ENCODE measurements around the gene GAPDH. TPM values are rescaled to one million over a fixed set of nuclear protein-coding genes. Genes with fewer than 3 reads are reported as not detected.

GAPDH gene
- total RNA-seq, 2 donors from 2014 or later, result 4,693 to 5,476 TPM

- Histone ChIP-seq H3K9me3 (no peaks in the 10 kb centered on the region), H3K4me3 (peak overlapping the region; percentile 84 to 97), H3K27me3 (no peaks in the 10 kb centered on the region), H3K36me3 (peaks cover 55% of the 10 kb centered on the region), H3K4me1 (peaks cover 0 to 49% of the 10 kb centered on the region in 2 donors), H3K27ac (peak overlapping the region; percentile 97 to 99)
- no peak for TF ChIP-seq CTCF (IDR thresholded peaks at IDR 0.05)
- DNase-seq (ENCODE audit: low spot score), result peak; percentile 80
These were observed 2.0 kb upstream of the GAPDH start for GRCh38 chr12:6532051-6532926.

GRCh38 chr12:6532927-6533652 is 1.2 kb upstream of the GAPDH start:
- peaks cover 0 to 57% of the 10 kb centered on the region in 2 donors for H3K4me1 ChIP-seq
- H3K36me3 ChIP-seq, result peaks cover 55% of the 10 kb centered on the region
- no peaks in the 10 kb centered on the region for H3K9me3 ChIP-seq
- peak overlapping the region; percentile 97 to 99 for H3K27ac ChIP-seq
- TF ChIP-seq CTCF (IDR thresholded peaks at IDR 0.05), result no peak
- H3K4me3 ChIP-seq, result peak overlapping the region; percentile 84 to 97
- H3K27me3 ChIP-seq, result no peaks in the 10 kb centered on the region
- peak; percentile 79 for DNase-seq (ENCODE audit: low spot score)

GRCh38 chr12:6533653-6533922 is 729 bp upstream of the GAPDH start:
- Histone ChIP-seq H3K4me3 (peak overlapping the region; percentile 84 to 97), H3K27ac (peak overlapping the region; percentile 97 to 99), H3K27me3 (no peaks in the 10 kb centered on the region), H3K4me1 (peaks cover 0 to 62% of the 10 kb centered on the region in 2 donors), H3K36me3 (peaks cover 55% of the 10 kb centered on the region), H3K9me3 (no peaks in the 10 kb centered on the region)
- TF ChIP-seq CTCF (IDR thresholded peaks at IDR 0.05), result no peak
- DNase-seq (ENCODE audit: low spot score), result no peak

- Histone ChIP-seq H3K4me1 (peaks cover 0 to 67% of the 10 kb centered on the region in 2 donors), H3K27ac (peak overlapping the region; percentile 97 to 99), H3K36me3 (peaks cover 47% of the 10 kb centered on the region), H3K4me3 (peak overlapping the region; percentile 84 to 97), H3K27me3 (no peaks in the 10 kb centered on the region), H3K9me3 (no peaks in the 10 kb centered on the region)
- DNase-seq (ENCODE audit: low spot score), result no peak
- TF ChIP-seq CTCF (IDR thresholded peaks at IDR 0.05), result no peak
These were observed 303 bp downstream of the GAPDH start for GRCh38 chr12:6534695-6534944.

- Histone ChIP-seq H3K9me3 (no peaks in the 10 kb centered on the region), H3K36me3 (peaks cover 43% of the 10 kb centered on the region), H3K27me3 (no peaks in the 10 kb centered on the region), H3K4me3 (peak overlapping the region; percentile 84 to 97), H3K4me1 (peaks cover 0 to 72% of the 10 kb centered on the region in 2 donors), H3K27ac (peak overlapping the region; percentile 97 to 99)
- no peak for TF ChIP-seq CTCF (IDR thresholded peaks at IDR 0.05)
- peak; percentile 93 for DNase-seq (ENCODE audit: low spot score)
These were observed 804 bp downstream of the GAPDH start for GRCh38 chr12:6534945-6535696.

Measured in right atrium auricular region (tissue), 2 donors.